ENCODE results near the gene NSG1. TPM values are rescaled to one million over a fixed set of nuclear protein-coding genes. Genes with fewer than 3 reads are reported as not detected.
A peak's percentile ranks its signal among the peaks of the same experiment; 100 is the strongest.

The NSG1 gene
- total RNA-seq, 6 donors from 2014 or later = 0.29 to 3.8 (median 1.3) TPM; not detected in 1

GRCh38 chr4:4361883-4362282, 25.0 kb upstream of the NSG1 start:
- Histone ChIP-seq H3K27me3 (no peaks in the 10 kb centered on the region), H3K4me3 (no peak overlapping the region), H3K27ac (no peak overlapping the region), H3K9me3 (no peaks in the 10 kb centered on the region), H3K36me3 (no peaks in the 10 kb centered on the region), H3K4me1 (no peaks in the 10 kb centered on the region)
- no peak for ATAC-seq (ENCODE audit: low FRiP score in 2 of 2)
- 79 to 81% methylated on average over 7 to 8 of the region's 8 CpGs for WGBS, 2 donors
- TF ChIP-seq EP300 (IDR thresholded peaks at IDR 0.05) = no peak
- TF ChIP-seq CTCF (IDR thresholded peaks at IDR 0.05) = no peak
- TF ChIP-seq POLR2A (IDR thresholded peaks at IDR 0.05) = no peak
- TF ChIP-seq POLR2AphosphoS5 (IDR thresholded peaks at IDR 0.05) = no peak
- no peak for DNase-seq

- WGBS, 2 donors = 82 to 89% methylated on average over 16 of the region's 16 CpGs
- Histone ChIP-seq H3K27ac (no peak overlapping the region), H3K36me3 (no peaks in the 10 kb centered on the region), H3K9me3 (no peaks in the 10 kb centered on the region), H3K4me3 (no peak overlapping the region), H3K4me1 (no peaks in the 10 kb centered on the region), H3K27me3 (no peaks in the 10 kb centered on the region)
- no peak for TF ChIP-seq POLR2AphosphoS5 (IDR thresholded peaks at IDR 0.05)
- TF ChIP-seq CTCF (IDR thresholded peaks at IDR 0.05) = no peak
- TF ChIP-seq EP300 (IDR thresholded peaks at IDR 0.05) = no peak
- no peak for TF ChIP-seq POLR2A (IDR thresholded peaks at IDR 0.05)
- DNase-seq (peak in 1 of 2 donors; percentile 44), ATAC-seq (ENCODE audit: low FRiP score in 2 of 2) (peak in 1 of 2 donors; percentile 44)
Observed at GRCh38 chr4:4362991-4363697, 23.8 kb upstream of the NSG1 start.

- H3K36me3 ChIP-seq = no peaks in the 10 kb centered on the region
- H3K4me1 ChIP-seq = no peaks in the 10 kb centered on the region
- ATAC-seq (ENCODE audit: low FRiP score in 2 of 2) = no peak
- no peak for DNase-seq
- no peak overlapping the region for H3K4me3 ChIP-seq
- TF ChIP-seq EP300 (IDR thresholded peaks at IDR 0.05) = no peak
- TF ChIP-seq POLR2AphosphoS5 (IDR thresholded peaks at IDR 0.05) = no peak
- no peak for TF ChIP-seq POLR2A (IDR thresholded peaks at IDR 0.05)
- TF ChIP-seq CTCF (IDR thresholded peaks at IDR 0.05) = no peak
- H3K27ac ChIP-seq = no peak overlapping the region
- 76 to 87% methylated on average over 3 of the region's 3 CpGs for WGBS, 2 donors
- no peaks in the 10 kb centered on the region for H3K27me3 ChIP-seq
- H3K9me3 ChIP-seq = no peaks in the 10 kb centered on the region
Observed at GRCh38 chr4:4364061-4364460, 22.8 kb upstream of the NSG1 start.

GRCh38 chr4:4364486-4365208, 22.3 kb upstream of the NSG1 start:
- Histone ChIP-seq H3K36me3 (no peaks in the 10 kb centered on the region), H3K9me3 (no peaks in the 10 kb centered on the region), H3K27me3 (no peaks in the 10 kb centered on the region), H3K27ac (no peak overlapping the region), H3K4me3 (no peak overlapping the region), H3K4me1 (no peaks in the 10 kb centered on the region)
- TF ChIP-seq POLR2A (IDR thresholded peaks at IDR 0.05) (no peak), POLR2AphosphoS5 (IDR thresholded peaks at IDR 0.05) (no peak), EP300 (IDR thresholded peaks at IDR 0.05) (no peak), CTCF (IDR thresholded peaks at IDR 0.05) (no peak)
- DNase-seq (no peak), ATAC-seq (ENCODE audit: low FRiP score in 2 of 2) (no peak)
- 68 to 72% methylated on average over 7 to 9 of the region's 9 CpGs for WGBS, 2 donors

All from upper lobe of left lung (tissue), 6 donors.